Astrocyte (in vitro differentiated cells and primary cell): ENCODE measurements around the gene AMH. TPM values are rescaled to one million over a fixed set of nuclear protein-coding genes. Genes with fewer than 3 reads are reported as not detected.

Source experiments
- DNase-seq: peaks from one replicate; pipeline ENCODE4 v3.0.0-alpha.2; 2010; ENCODE audit warnings: low read depth
- FAIRE-seq: peaks from 2 replicates; lab custom pipeline; 2011; peaks lifted over from hg19 to GRCh38; lab: Jason Lieb, UNC
- H2AFZ ChIP-seq: 2 replicates; pipeline ENCODE4 v1.6.0; 2012; ENCODE audit warnings: low read depth, low read length, inconsistent platforms
- H3K27ac ChIP-seq: 2 replicates; pipeline ENCODE4 v1.5.1; 2011; ENCODE audit warnings: low read depth, low read length, inconsistent platforms
- H3K27me3 ChIP-seq: 2 replicates; pipeline ENCODE4 v1.6.0; 2011; ENCODE audit warnings: low read length, inconsistent platforms; ENCODE audit not compliant: insufficient read depth
- H3K36me3 ChIP-seq: 2 replicates; pipeline ENCODE4 v1.5.1; 2011; ENCODE audit warnings: low read length, inconsistent platforms; ENCODE audit not compliant: insufficient read depth
- H3K4me1 ChIP-seq: 2 replicates; pipeline ENCODE4 v1.5.1; 2011; ENCODE audit warnings: low read length, inconsistent platforms; ENCODE audit not compliant: insufficient read depth
- H3K4me2 ChIP-seq: 2 replicates; pipeline ENCODE4 v1.6.0; 2012; ENCODE audit warnings: low read length, inconsistent platforms
- H3K4me3 ChIP-seq: 2 replicates; pipeline ENCODE4 v1.5.1; 2011; ENCODE audit warnings: low read depth, mild to moderate bottlenecking, low read length, inconsistent platforms; ENCODE audit not compliant: insufficient read depth
- H3K79me2 ChIP-seq: 2 replicates; pipeline ENCODE4 v1.6.0; 2012; ENCODE audit warnings: mild to moderate bottlenecking, low read length, inconsistent platforms; ENCODE audit not compliant: insufficient read depth
- H3K9ac ChIP-seq: 2 replicates; pipeline ENCODE4 v1.6.0; 2012; ENCODE audit warnings: mild to moderate bottlenecking, low read length, inconsistent platforms
- H3K9me3 ChIP-seq: 2 replicates; pipeline ENCODE4 v1.5.1; 2012; ENCODE audit warnings: low read depth, mild to moderate bottlenecking, low read length, inconsistent platforms; ENCODE audit not compliant: insufficient read depth
- H4K20me1 ChIP-seq: 2 replicates; pipeline ENCODE4 v1.6.0; 2012; ENCODE audit warnings: low read length, inconsistent platforms; ENCODE audit not compliant: insufficient read depth
- H3K27ac Mint-ChIP-seq: one replicate; pipeline ENCODE4 v1.8.0; 2021; ENCODE audit warnings: mild to moderate bottlenecking, mixed read lengths; ENCODE audit not compliant: unreplicated experiment
- H3K27me3 Mint-ChIP-seq: one replicate; pipeline ENCODE4 v1.8.0; 2021; ENCODE audit warnings: low read depth, mixed read lengths; ENCODE audit not compliant: unreplicated experiment
- H3K36me3 Mint-ChIP-seq: one replicate; pipeline ENCODE4 v1.8.0; 2021; ENCODE audit warnings: low read depth, mixed read lengths; ENCODE audit not compliant: unreplicated experiment
- H3K4me1 Mint-ChIP-seq: one replicate; pipeline ENCODE4 v1.8.0; 2021; ENCODE audit warnings: low read depth, mixed read lengths; ENCODE audit not compliant: unreplicated experiment
- H3K4me3 Mint-ChIP-seq: one replicate; pipeline ENCODE4 v1.8.0; 2021; ENCODE audit warnings: mild to moderate bottlenecking, moderate library complexity, mixed read lengths; ENCODE audit not compliant: unreplicated experiment
- H3K9me3 Mint-ChIP-seq: one replicate; pipeline ENCODE4 v1.8.0; 2021; ENCODE audit warnings: mild to moderate bottlenecking, mixed read lengths; ENCODE audit not compliant: unreplicated experiment
- CTCF ChIP-seq: IDR thresholded peaks from 2 replicates; pipeline ENCODE4 v1.5.1; 2011; ENCODE audit warnings: low read depth, mild to moderate bottlenecking, inconsistent platforms, low read length, moderate library complexity; ENCODE audit not compliant: insufficient read depth
- EZH2 ChIP-seq: IDR thresholded peaks from 2 replicates; pipeline ENCODE4 v1.6.1; 2012; ENCODE audit warnings: mild to moderate bottlenecking, low read length, inconsistent platforms; ENCODE audit not compliant: insufficient read depth
- total RNA-seq: library from RNA; stranded (reverse); gene quantifications from 2 replicates; pipeline ENCODE4 v1.2.1, GENCODE V29; 2021

AMH gene
- total RNA-seq, 1 donor from 2014 or later = 4.6 TPM

GRCh38 chr19:2261438-2262172 is 12.5 kb downstream of the AMH start:
- Histone ChIP-seq H3K9me3 (no peaks in the 10 kb centered on the region), H3K36me3 (no peaks in the 10 kb centered on the region), H3K4me1 (peaks cover 4% of the 10 kb centered on the region), H3K27me3 (no peaks in the 10 kb centered on the region), H3K4me3 (no peak overlapping the region), H4K20me1 (no peaks in the 10 kb centered on the region), H3K27ac (no peak overlapping the region), H3K79me2 (no peaks in the 10 kb centered on the region), H3K4me2 (no peak overlapping the region), H2AFZ (no peak overlapping the region), H3K9ac (no peak overlapping the region)
- H3K9me3 Mint-ChIP-seq = peaks cover 4% of the 10 kb centered on the region
- no peaks in the 10 kb centered on the region for H3K36me3 Mint-ChIP-seq
- FAIRE-seq (no peak), DNase-seq (no peak)
- TF ChIP-seq EZH2 (no peak), CTCF (peak; percentile 48)
- H3K4me3 Mint-ChIP-seq = no peak overlapping the region
- H3K4me1 Mint-ChIP-seq = peaks cover under 1% of the 10 kb centered on the region
- H3K27me3 Mint-ChIP-seq = peaks cover 7% of the 10 kb centered on the region
- no peak overlapping the region for H3K27ac Mint-ChIP-seq

- FAIRE-seq = no peak
- Mint-ChIP-seq H3K27me3 (no peaks in the 10 kb centered on the region), H3K4me3 (no peak overlapping the region)
Measured at GRCh38 chr19:2266183-2266993, 17.3 kb downstream of the AMH start.

More at GRCh38 chr19:2266183-2266993, 17.3 kb downstream of the AMH start:
- peak overlapping the region; percentile 21 for H3K4me2 ChIP-seq
- peaks cover 9% of the 10 kb centered on the region for H3K4me1 ChIP-seq
- H3K27ac ChIP-seq = no peak overlapping the region
- no peaks in the 10 kb centered on the region for H3K36me3 ChIP-seq
- peaks cover 18% of the 10 kb centered on the region for H4K20me1 ChIP-seq
- no peaks in the 10 kb centered on the region for H3K27me3 ChIP-seq
- H3K27ac Mint-ChIP-seq = no peak overlapping the region
- peak; percentile 49 for DNase-seq
- no peak overlapping the region for H3K9ac ChIP-seq
- peak overlapping the region; percentile 56 for H2AFZ ChIP-seq
- H3K9me3 Mint-ChIP-seq = no peaks in the 10 kb centered on the region
- peaks cover 21% of the 10 kb centered on the region for H3K79me2 ChIP-seq
- peaks cover 3% of the 10 kb centered on the region for H3K4me1 Mint-ChIP-seq
- no peaks in the 10 kb centered on the region for H3K9me3 ChIP-seq
- TF ChIP-seq EZH2 (no peak), CTCF (no peak)
- H3K4me3 ChIP-seq = no peak overlapping the region
- peaks cover 4% of the 10 kb centered on the region for H3K36me3 Mint-ChIP-seq
